OCI-LY1 (cell line): ENCODE results near the gene FNIP2.

ENCODE experiments used
- CTCF ChIP-seq: fragments of 200-600 bp; sonication (generic), shearing (Covaris generic); IDR thresholded peaks from 2 replicates; pipeline ENCODE4 v1.5.1; 2017; ENCODE audit warnings: mild to moderate bottlenecking, antibody characterized with exemption, low read length, moderate library complexity, mixed read lengths
- EZH2 ChIP-seq: fragments of 200-600 bp; sonication (generic), shearing (Covaris generic); IDR thresholded peaks from 2 replicates; pipeline ENCODE4 v1.8.0; 2017; ENCODE audit warnings: borderline replicate concordance, mixed run types, mild to moderate bottlenecking, antibody characterized with exemption, low read length, moderate library complexity, mixed read lengths

- TF ChIP-seq CTCF (no peak), EZH2 (no peak)
Measured at GRCh38 chr4:158938220-158939044, 169.6 kb downstream of the FNIP2 start.
